Memory B cell (primary cell): ENCODE data around the gene TPRKB.
"Not testable (repeated sequence)": the region's sequence is repeated elsewhere in the genome, so short reads cannot be mapped to it uniquely, and the experiment has no call there.

Source experiments
- ATAC-seq: fragments of 150-1000 bp; cut with Tn5 transposase; 2 replicates; pipeline ENCODE4 v1.10.0; 2021; ENCODE audit warnings: low read depth, mild to moderate bottlenecking, moderate library complexity
- DNase-seq, 2 donors: peaks; one replicate each; pipeline ENCODE4 v3.0.0; 2022; ENCODE audit warnings: low spot score in 2 of 2
- H3K27ac Mint-ChIP-seq: one replicate; pipeline ENCODE4 v1.8.0; 2022; ENCODE audit warnings: mild to moderate bottlenecking, moderate library complexity, mixed read lengths
- H3K27me3 Mint-ChIP-seq: one replicate; pipeline ENCODE4 v1.8.0; 2022; ENCODE audit warnings: mixed read lengths
- H3K36me3 Mint-ChIP-seq: one replicate; pipeline ENCODE4 v1.8.0; 2022; ENCODE audit warnings: mild to moderate bottlenecking, mixed read lengths
- H3K4me1 Mint-ChIP-seq: one replicate; pipeline ENCODE4 v1.8.0; 2022; ENCODE audit warnings: mixed read lengths
- H3K4me3 Mint-ChIP-seq: one replicate; pipeline ENCODE4 v1.8.0; 2022; ENCODE audit warnings: mild to moderate bottlenecking, moderate library complexity, mixed read lengths
- H3K9me3 Mint-ChIP-seq: one replicate; pipeline ENCODE4 v1.8.0; 2022; ENCODE audit warnings: mixed read lengths

The TPRKB gene

DNA sequence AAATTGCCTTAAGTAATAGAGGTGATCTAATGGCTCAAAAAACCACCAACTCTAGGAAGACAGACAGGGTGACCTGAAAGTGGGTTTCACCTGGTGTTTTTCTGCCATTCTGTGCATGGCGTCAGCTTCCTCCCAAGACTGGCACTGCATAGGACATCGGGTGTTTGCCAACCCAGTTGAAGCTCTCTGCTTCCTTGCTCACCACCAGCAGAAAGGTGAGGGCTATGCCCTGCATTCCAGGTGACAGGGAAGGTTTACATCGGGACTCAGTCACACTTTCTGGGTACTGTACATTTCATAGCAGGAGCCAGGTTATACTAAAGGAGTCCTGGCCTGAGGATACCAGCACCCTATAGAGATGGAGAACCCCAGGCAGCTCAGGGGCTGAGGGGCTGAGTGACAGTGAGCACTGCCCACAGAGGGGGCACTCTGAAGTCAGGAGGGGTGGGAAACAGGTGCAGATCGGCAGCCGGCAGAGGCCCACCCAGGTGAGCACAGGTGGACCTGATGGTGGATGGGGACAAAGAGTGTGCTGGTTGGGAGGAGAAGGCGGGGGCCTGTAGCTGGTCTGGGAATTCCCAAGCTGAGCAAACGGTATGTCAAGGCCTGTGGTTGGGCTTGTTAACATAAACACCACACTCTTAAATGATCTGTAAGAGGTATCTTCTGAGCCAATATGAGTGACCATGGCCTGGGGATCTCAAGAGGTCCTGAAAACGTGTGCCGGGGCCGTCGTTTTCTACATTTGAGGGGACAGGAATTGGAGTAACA, 18.1 kb downstream of the TPRKB start:
- Mint-ChIP-seq H3K27me3 (peaks cover 8% of the 10 kb centered on the region), H3K9me3 (peaks cover 2% of the 10 kb centered on the region), H3K27ac (no peak overlapping the region), H3K4me1 (no peaks in the 10 kb centered on the region), H3K4me3 (no peak overlapping the region), H3K36me3 (peaks cover 3% of the 10 kb centered on the region)
- DNase-seq (no peak), ATAC-seq (no peak)

DNA sequence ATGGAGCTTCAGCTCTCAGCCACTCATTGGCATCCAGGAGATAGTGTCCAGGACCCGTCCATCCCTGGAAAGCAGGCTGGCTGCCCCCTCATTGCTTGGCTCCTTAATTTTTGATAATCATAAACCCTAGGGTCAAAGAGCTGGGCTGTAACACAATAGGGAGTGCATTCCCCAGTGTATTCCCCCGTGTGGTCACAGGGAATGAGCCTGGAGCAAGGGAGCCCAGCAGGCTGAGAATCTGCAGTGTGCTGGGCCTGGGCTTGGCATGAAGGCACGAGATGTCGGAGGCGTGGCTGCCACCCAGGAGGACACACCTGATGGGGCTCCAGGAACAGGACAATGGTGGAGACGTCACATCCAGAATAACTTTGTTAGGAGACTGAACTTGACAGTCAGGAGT, 18.7 kb downstream of the TPRKB start:
- Mint-ChIP-seq H3K4me3 (no peak overlapping the region), H3K4me1 (no peaks in the 10 kb centered on the region), H3K36me3 (peaks cover 4% of the 10 kb centered on the region), H3K27me3 (peaks cover 11% of the 10 kb centered on the region), H3K9me3 (peaks cover 6% of the 10 kb centered on the region), H3K27ac (no peak overlapping the region)
- ATAC-seq (no peak), DNase-seq (no peak)

DNA sequence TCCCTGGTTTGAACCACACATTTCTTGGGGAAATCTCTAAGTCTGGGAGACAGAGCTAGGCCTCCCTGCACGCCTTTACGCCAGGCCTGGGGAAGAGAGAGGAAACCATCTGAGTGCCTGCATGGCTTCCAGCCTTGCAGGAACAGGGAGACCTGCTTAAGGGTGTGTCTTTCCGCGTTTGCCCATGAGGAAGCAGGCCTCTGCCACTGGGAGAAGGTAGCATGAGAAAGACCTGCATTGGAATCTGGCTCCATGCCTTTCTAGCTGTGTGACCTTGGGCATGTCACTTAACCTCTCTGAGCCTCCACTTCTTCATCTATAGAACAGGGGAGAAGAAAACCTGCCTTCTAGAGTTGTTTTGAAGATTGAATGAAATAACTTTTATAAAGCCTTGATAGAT, 19.4 kb downstream of the TPRKB start:
- H3K4me3 Mint-ChIP-seq, H3K9me3 Mint-ChIP-seq, H3K36me3 Mint-ChIP-seq, H3K27ac Mint-ChIP-seq, ATAC-seq, H3K4me1 Mint-ChIP-seq, DNase-seq: not testable (repeated sequence)
- peaks cover 11% of the 10 kb centered on the region for H3K27me3 Mint-ChIP-seq

DNA sequence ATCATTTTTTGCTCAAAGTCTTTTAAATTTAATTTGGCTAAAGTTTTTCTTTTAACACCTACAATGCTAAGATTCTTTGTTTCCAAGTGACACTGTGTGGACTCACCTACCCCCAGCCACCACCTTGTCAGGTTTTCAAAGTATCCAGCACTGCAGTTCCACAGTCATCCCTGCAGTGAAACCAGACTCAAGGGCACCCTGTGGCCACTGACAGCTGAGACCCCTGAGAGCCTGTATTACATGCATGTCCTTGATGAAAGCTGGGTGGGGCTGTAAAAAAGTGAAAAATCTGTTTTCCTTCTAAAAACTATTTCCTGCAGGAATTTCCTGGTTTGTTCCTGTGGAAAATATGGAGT, 19.9 kb downstream of the TPRKB start:
- DNase-seq (no peak), ATAC-seq (no peak)
- peaks cover 11% of the 10 kb centered on the region for H3K27me3 Mint-ChIP-seq
- H3K4me1 Mint-ChIP-seq = no peaks in the 10 kb centered on the region
- no peak overlapping the region for H3K27ac Mint-ChIP-seq
- peaks cover 6% of the 10 kb centered on the region for H3K9me3 Mint-ChIP-seq
- H3K4me3 Mint-ChIP-seq = no peak overlapping the region
- H3K36me3 Mint-ChIP-seq = peaks cover 2% of the 10 kb centered on the region

DNA sequence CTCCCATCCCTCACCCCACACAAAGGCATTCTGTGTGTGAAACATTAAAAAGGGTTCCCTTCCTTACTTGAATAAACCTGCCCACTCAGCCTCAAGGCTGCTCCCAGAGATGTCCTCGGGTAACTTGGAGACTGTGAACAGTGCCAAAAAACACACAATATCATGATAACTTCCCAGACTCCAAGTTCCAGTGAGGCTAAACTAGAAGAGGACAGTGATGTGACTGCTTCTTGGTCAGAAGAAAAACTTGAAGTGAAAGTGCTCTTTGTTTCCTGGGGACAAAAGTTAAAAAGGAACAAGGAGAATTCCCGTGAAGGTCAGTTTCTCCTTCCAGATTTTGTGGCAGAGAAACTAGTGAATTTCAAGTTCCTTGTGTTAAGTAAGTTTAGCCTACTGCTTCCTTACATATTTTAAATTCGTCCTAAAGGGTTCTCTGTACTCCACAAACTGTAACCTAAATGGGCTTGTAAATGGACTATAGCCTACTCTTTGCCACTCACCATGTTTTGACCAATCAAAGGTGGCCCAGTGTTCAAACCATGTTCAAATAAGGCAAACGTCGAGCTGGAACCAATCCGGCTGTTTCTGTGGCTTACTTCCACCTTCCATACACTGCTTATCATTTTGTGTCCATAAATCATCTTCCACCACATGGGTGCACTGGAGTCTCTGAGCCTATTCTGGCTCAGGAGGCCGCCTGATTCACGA, 20.4 kb downstream of the TPRKB start:
- ATAC-seq (no peak), DNase-seq (no peak)
- Mint-ChIP-seq H3K4me3 (no peak overlapping the region), H3K9me3 (peaks cover 6% of the 10 kb centered on the region), H3K4me1 (no peaks in the 10 kb centered on the region), H3K27ac (no peak overlapping the region), H3K27me3 (peaks cover 11% of the 10 kb centered on the region), H3K36me3 (peaks cover 2% of the 10 kb centered on the region)

DNA sequence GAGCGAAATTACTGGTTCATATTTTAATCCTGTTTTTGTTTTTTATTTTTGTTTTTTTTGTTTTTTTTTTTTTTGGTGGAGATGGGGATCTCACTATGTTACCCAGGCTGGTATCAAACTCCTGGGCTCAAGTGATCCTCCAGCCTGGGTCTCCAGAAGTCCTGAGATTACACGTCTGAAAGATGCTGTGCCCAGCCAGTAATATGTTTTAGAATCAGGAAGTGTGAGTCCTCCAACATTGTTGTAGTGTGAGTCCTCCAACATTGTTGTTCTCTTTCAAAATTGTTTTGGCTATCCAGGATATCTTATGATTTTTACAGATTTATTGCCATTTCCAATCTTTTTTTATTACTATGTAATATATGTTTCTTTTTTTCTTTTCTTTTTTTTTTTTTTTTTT, 23.1 kb downstream of the TPRKB start:
- Mint-ChIP-seq H3K4me1 (no peaks in the 10 kb centered on the region), H3K27ac (no peak overlapping the region), H3K4me3 (no peak overlapping the region), H3K27me3 (peaks cover 20% of the 10 kb centered on the region), H3K9me3 (peaks cover 9% of the 10 kb centered on the region), H3K36me3 (peaks cover 7% of the 10 kb centered on the region)
- DNase-seq (no peak), ATAC-seq (no peak)

DNA sequence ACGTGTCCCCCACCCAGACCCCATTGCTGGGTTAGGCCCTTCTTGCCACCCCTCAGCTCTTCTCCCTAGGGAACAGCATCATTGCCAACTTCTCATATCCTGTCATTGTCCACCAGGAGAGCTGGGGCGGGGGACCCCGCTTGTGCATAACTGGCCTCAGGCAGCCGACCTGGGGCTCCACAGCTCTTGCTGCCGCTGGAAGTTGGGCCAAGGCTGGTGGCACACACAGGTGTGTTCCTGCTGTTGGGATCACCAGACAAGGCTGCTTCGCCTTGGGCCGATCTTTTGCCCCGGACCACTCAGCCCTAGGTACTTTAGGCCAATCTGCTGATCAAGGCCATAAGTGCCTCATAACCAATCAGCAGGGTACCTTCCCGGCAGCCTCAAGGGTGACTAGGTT, 28.6 kb downstream of the TPRKB start:
- H3K36me3 Mint-ChIP-seq = peaks cover 6% of the 10 kb centered on the region
- ATAC-seq (no peak), DNase-seq (no peak)
- no peak overlapping the region for H3K27ac Mint-ChIP-seq
- H3K9me3 Mint-ChIP-seq = peaks cover 4% of the 10 kb centered on the region
- H3K4me1 Mint-ChIP-seq = no peaks in the 10 kb centered on the region
- H3K27me3 Mint-ChIP-seq = peaks cover 19% of the 10 kb centered on the region
- no peak overlapping the region for H3K4me3 Mint-ChIP-seq

DNA sequence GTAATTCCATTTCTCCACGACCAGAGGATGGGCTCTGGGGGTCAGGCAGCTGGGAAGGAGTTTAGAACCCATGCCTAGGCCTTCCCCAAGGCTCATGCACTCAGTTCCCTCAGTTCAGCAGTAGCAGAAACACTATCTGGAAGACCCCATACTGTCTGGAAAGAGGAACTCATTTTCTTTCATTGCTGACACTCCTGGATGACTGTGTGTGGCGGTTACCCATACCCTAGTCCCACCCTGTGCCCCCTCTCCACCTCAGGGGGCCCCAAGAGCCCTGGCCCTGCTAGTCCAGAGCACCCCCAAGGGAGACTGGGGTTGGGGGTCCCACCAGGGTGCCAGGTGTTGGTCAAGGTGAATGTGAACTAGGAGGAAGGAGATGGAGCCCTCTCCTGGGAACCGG, 29.5 kb downstream of the TPRKB start:
- no peak overlapping the region for H3K27ac Mint-ChIP-seq
- no peak overlapping the region for H3K4me3 Mint-ChIP-seq
- peaks cover 25% of the 10 kb centered on the region for H3K27me3 Mint-ChIP-seq
- DNase-seq (no peak), ATAC-seq (no peak)
- H3K4me1 Mint-ChIP-seq = no peaks in the 10 kb centered on the region
- H3K36me3 Mint-ChIP-seq = peaks cover 6% of the 10 kb centered on the region
- peaks cover 3% of the 10 kb centered on the region for H3K9me3 Mint-ChIP-seq

DNA sequence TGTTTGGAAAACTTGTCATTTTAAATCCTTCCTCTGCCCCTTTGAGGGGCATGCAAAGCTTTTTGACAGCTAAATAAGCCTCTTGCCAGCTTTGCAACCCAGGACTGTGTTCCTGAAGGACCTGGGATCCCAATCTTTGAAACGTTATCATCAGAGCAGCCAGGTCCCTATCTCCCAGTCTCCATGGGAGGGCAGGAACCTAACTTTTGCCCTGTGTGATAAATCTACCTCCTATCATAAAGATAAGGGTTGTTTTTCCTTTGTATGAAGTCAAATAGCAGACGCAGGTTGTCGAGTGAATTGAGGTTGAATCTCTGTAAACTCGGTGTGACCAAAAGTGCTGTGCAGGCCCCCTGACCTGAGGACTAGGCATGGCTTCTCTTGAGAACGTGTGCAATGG, 30.1 kb downstream of the TPRKB start:
- no peak overlapping the region for H3K4me3 Mint-ChIP-seq
- H3K36me3 Mint-ChIP-seq = peaks cover 6% of the 10 kb centered on the region
- peaks cover 3% of the 10 kb centered on the region for H3K9me3 Mint-ChIP-seq
- no peak for DNase-seq
- H3K27ac Mint-ChIP-seq = no peak overlapping the region
- H3K27me3 Mint-ChIP-seq = peaks cover 25% of the 10 kb centered on the region
- no peak for ATAC-seq
- H3K4me1 Mint-ChIP-seq = no peaks in the 10 kb centered on the region

DNA sequence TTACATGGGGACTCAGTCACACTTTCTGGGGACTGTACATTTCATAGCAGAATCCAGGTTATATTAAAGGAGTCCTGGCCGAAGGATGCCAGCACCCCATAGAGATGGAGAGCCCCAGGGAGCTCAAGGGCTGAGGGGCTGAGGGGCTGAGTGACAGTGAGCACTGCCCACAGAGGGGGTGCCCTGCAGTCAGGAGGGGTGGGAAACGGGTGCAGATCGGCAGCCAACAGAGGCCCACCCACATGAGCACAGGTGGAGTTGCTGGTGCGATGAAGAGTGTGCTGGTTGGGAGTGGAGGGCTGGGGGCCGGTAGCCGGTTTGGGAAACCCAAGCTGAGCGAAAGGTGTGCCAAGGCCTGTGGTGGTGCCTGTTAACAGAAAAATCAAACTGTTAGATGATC, 32.1 kb downstream of the TPRKB start:
- no peaks in the 10 kb centered on the region for H3K4me1 Mint-ChIP-seq

DNA sequence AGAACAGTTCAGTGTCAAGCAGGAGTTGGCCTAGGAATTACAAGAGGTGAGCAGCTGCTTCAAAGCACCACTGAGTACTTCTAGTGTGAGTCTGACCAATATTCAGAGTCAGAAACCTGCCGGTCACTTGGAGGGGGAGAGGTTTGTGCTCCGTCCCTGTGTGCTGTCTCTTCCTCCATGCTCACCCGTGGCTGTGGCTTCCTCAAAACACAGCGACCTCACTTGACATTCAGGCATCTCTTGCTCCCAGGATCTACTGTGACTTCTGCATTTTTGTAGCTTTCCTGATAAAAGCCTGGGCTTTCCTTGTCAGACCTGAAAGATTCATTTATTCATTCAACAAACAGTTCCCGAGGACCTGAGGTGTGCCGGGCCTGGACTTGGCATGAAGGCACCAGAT, 32.9 kb downstream of the TPRKB start:
- Mint-ChIP-seq H3K36me3 (peaks cover 2% of the 10 kb centered on the region), H3K4me3 (no peak overlapping the region), H3K9me3 (no peaks in the 10 kb centered on the region), H3K27me3 (peaks cover 24% of the 10 kb centered on the region), H3K4me1 (no peaks in the 10 kb centered on the region), H3K27ac (no peak overlapping the region)
- ATAC-seq (no peak), DNase-seq (no peak)

More for the DNA sequence above, 32.1 kb downstream of the TPRKB start:
- Mint-ChIP-seq H3K27ac (no peak overlapping the region), H3K27me3 (peaks cover 26% of the 10 kb centered on the region), H3K36me3 (peaks cover 6% of the 10 kb centered on the region), H3K9me3 (peaks cover 2% of the 10 kb centered on the region), H3K4me3 (no peak overlapping the region)
- ATAC-seq = no peak
- DNase-seq = no peak

DNA sequence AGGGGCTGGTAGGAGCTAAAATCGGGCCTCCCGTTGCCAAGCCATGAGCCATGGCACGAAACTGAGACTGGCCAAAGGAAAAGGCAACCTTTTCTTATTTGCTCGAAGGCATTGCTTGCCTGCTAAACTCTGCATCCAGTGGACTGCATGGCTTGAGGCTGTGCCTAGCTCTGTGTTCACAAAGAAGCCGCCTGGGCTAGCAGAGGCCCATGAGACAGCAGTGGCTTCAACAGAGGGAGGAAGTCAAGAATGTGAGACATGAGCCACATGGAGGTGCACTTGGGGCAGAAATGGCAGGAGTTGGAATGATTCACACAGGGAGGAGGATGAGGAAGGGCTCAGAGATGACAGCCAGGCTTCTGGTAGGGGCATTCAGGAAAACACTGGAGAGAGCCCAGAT, 33.5 kb downstream of the TPRKB start:
- DNase-seq (no peak), ATAC-seq (no peak)
- H3K27me3 Mint-ChIP-seq = peaks cover 22% of the 10 kb centered on the region
- H3K27ac Mint-ChIP-seq = no peak overlapping the region
- no peaks in the 10 kb centered on the region for H3K36me3 Mint-ChIP-seq
- H3K9me3 Mint-ChIP-seq = no peaks in the 10 kb centered on the region
- H3K4me3 Mint-ChIP-seq = no peak overlapping the region
- H3K4me1 Mint-ChIP-seq = no peaks in the 10 kb centered on the region

DNA sequence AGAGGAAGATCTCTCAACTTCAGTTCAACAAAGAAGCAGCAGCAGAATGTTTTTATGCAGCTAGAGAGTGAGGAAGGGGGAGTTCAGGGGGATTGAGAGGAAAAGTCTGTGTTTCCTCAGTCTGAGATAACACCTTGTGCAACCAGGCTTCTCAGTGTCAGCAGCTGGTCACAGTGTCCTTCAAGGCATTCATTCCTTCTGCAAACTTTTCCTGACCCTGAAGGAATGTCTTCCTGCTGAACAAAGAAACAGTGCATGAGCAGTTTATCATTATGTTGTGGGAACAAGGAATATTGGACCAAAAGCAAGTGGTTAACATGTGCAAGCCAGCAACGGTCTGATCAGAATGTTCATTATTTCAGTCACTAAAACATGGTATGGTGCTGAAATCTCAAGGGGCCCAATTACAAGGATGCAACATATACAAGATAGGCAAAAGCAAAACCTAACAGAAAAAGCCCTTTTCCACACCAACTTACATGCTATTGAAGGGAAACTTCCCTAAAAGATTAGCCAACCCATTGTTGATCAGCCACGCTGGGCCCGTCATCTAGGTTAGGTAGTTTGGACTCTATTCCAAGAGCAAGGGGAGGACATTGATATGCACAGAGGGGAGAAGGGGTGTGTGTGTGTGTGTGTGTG, 34.2 kb downstream of the TPRKB start:
- H3K27ac Mint-ChIP-seq, H3K9me3 Mint-ChIP-seq, H3K36me3 Mint-ChIP-seq, H3K4me3 Mint-ChIP-seq, ATAC-seq, H3K4me1 Mint-ChIP-seq, DNase-seq: not testable (repeated sequence)
- H3K27me3 Mint-ChIP-seq = peaks cover 20% of the 10 kb centered on the region

DNA sequence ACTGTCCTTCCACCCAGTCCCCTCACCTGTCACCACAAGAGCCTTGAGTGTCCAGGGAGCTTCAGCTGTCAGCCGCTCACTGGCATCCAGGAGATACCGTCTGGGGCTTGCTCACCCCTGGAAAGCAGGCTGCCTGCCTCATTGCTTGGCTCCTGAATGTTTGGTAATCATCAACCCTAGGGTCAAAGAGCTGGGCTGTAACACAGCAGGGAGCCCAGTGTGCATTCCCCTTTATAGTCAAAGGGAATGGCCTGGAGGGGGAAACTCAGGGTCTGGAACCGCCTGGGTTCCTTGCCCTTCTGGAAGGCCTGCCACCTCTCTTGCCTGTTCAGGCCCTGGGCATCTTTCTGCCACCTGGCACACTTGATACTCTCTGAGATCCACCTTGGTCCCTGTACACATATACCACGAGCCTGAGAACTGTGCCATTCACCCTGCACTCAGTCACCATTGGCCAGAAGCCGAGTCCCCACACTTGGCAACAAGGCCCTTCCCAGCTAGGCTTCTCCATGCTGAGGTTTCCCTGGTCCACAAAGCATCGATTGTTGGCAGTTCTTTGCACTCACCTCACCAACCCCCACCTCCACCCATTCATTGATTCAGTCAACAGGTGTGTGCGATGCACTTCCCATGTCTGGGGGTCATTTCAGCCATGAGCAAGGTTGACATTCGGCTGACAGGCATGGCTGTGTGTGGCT, 35.0 kb downstream of the TPRKB start:
- Mint-ChIP-seq H3K4me1 (no peaks in the 10 kb centered on the region), H3K27ac (no peak overlapping the region), H3K9me3 (peaks cover 2% of the 10 kb centered on the region), H3K27me3 (peaks cover 20% of the 10 kb centered on the region), H3K36me3 (no peaks in the 10 kb centered on the region), H3K4me3 (no peak overlapping the region)
- ATAC-seq (no peak), DNase-seq (no peak)
